ENCODE measurements around the gene CYB561. TPM values are rescaled to one million over a fixed set of nuclear protein-coding genes. Genes with fewer than 3 reads are reported as not detected.
"Not testable (repeated sequence)": the region's sequence is repeated elsewhere in the genome, so short reads cannot be mapped to it uniquely, and the experiment has no call there.

Gene CYB561
- total RNA-seq, 1 donor from 2014 or later, result 6.8 TPM

- DNase-seq (ENCODE audit: low spot score); intact Hi-C loops (cut with DNase I): not testable (repeated sequence)
These were observed 8.3 kb upstream of the CYB561 start for GRCh38 chr17:63454357-63454756.

- DNase-seq (ENCODE audit: low spot score), result no peak
- intact Hi-C loops (cut with DNase I), result no loop called here
These were observed 7.0 kb upstream of the CYB561 start for GRCh38 chr17:63452962-63453551.

DNA sequence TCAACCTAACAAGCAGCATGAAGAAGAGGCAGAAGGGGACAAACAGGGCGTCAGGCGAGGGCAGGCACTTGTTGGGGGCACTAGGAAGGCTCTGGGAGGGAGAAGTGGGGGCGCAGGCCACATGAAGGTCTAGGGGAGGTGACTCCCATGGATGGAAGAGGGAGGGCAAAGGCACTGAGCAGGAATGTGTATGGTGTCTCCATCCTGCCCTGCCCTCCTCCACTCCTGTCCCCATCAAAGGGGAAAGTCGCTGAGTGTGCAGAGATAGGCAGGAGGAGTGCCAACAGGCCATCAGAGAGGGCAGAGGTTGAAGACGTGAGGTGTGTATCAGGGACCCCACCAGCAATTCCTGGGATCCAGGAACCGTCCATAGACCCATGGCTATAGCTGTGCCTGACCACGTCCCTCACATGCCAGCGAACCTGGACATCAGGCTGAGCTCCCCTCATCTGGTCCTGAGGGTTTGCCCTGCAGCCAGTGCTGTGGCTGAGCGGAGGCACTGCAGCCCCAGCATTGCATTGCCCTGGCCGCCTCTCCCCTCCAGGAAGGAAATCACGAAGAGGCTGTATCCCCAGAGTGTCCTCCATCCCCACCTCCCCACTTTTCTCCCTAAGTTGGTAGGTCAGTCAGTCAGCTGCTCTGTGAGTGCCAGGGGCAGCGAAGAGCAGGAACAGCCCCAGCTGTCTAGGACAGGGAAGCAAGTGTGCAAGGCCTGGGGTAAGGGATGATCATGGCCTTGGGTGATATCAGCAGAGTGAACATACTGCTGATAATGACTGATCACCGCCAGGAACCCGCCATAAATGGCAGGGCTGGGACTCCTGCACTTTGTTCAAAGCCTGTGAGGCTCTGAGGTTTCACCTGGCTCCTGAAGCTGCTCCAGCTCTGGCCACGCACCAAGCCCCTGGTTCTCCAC lies 6.2 kb upstream of the CYB561 start:
- DNase-seq (ENCODE audit: low spot score), result no peak
- intact Hi-C loops (cut with DNase I), result no loop called here

GRCh38 chr17:63451150-63451549 lies 5.0 kb upstream of the CYB561 start:
- DNase-seq (ENCODE audit: low spot score), result no peak
- intact Hi-C loops (cut with DNase I), result no loop called here

DNA sequence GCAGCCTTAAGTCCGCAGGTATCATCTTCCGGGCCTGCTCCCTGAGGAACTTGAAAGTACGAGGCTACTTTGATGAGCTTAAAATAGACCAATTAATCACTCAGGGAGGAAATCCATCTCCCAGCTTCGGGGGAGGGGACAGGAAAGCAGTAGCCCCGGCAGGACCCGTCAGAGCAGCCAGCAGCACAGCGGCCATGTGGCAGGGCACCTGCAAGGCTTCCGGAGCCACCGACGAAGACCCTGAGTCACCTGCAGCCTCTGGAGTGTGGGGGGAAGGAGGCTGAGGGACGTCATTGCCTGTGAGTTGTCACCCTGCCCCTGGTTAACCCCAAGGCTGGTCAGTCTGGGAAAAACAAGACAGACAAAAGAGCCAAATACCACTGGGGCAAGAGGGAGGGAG lies 4.4 kb upstream of the CYB561 start:
- intact Hi-C loops (cut with DNase I), result no loop called here
- no peak for DNase-seq (ENCODE audit: low spot score)

DNA sequence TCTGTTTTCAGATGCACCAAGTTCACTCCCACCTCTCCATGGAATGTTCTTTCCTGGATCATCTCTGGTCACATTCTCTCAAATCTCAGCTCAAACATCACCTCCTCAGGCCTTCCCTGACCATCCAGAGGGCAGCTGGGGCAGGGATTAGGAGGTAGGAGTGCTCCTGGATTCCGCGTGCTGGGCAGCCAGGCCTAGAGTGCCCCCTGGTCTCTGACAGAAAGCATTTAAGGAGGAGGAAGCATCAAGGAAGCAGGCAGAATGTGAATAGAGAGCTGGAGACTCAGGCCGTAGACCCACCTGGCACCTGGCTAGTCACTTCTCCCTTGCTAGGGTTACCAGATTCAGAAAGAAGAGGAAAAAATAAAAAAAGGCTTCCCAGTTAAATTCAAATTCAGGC lies 2.5 kb upstream of the CYB561 start:
- intact Hi-C loops (cut with DNase I), result no loop called here

GRCh38 chr17:63447471-63448009 lies 1.4 kb upstream of the CYB561 start:
- DNase-seq (ENCODE audit: low spot score), result no peak
- intact Hi-C loops (cut with DNase I), result no loop called here

More for the DNA sequence above, 2.5 kb upstream of the CYB561 start:
- DNase-seq (ENCODE audit: low spot score), result no peak

- intact Hi-C loops (cut with DNase I), result no loop called here
- no peak for DNase-seq (ENCODE audit: low spot score)
These were observed 806 bp upstream of the CYB561 start for GRCh38 chr17:63446753-63447470.

- DNase-seq (ENCODE audit: low spot score), result no peak
- intact Hi-C loops (cut with DNase I), result no loop called here
These were observed 544 bp downstream of the CYB561 start for GRCh38 chr17:63445571-63445953.

- intact Hi-C loops (cut with DNase I), result no loop called here
- no peak for DNase-seq (ENCODE audit: low spot score)
These were observed 1.0 kb downstream of the CYB561 start for GRCh38 chr17:63445065-63445464.

GRCh38 chr17:63444457-63444856 lies 1.6 kb downstream of the CYB561 start:
- DNase-seq (ENCODE audit: low spot score), result no peak
- intact Hi-C loops (cut with DNase I), result loop anchor here (5.0 kb wide), 1 partner anchor 103 kb away; no protein-coding TSS in a partner anchor

DNA sequence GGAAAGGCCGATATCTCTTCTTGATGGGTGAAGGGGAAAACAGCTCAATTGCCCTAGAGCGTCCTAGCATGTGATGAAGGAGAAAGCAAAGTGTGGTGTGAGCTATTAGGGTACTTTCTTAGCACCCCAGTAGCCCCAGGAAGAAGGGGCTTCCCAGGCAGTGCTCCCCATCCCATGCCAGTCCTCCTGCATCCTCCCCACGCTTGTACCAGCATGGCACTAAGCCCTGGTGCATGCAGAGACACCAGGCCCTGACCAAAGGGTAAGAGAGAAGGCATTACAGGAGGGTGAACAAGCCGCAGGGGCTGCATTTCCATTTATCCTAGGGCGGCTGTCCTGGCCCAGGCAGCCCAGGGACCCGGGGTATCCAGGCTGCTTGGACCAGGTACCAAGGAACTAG lies 3.1 kb downstream of the CYB561 start:
- intact Hi-C loops (cut with DNase I), result loop anchor here (2.0 to 5.0 kb wide), 2 partner anchors 36 to 104 kb away; no protein-coding TSS in a partner anchor
- DNase-seq (ENCODE audit: low spot score), result no peak

DNA sequence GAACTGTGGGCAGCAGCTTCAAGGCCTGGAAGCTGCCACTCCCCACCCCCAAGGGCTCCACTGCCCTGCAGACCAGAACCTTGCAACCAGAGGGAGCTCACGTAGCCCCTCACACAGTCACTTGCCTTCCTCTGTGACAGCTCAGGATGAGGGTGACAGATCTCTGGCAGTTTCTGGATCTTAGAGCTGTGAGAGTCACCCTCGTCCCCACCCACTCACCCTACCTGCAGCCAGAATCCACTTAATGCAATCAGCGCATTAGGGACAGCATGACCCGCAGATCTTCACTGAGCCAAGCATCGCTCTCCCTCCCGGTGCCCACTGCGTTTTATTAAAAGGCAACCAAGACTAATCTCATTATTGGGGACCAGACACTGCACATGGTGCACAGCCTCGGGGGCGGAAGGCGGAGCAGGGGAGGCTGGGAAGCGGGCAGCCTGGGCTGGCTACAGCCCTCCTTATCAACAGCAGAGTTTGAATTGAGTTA lies 3.5 kb downstream of the CYB561 start:
- intact Hi-C loops (cut with DNase I), result loop anchor here (2.0 to 5.0 kb wide), 2 partner anchors 36 to 105 kb away; no protein-coding TSS in a partner anchor
- no peak for DNase-seq (ENCODE audit: low spot score)

GRCh38 chr17:63442074-63442473 lies 4.0 kb downstream of the CYB561 start:
- DNase-seq (ENCODE audit: low spot score), result no peak
- intact Hi-C loops (cut with DNase I), result loop anchor here (2.0 to 5.0 kb wide), 2 partner anchors 37 to 105 kb away; no protein-coding TSS in a partner anchor

DNA sequence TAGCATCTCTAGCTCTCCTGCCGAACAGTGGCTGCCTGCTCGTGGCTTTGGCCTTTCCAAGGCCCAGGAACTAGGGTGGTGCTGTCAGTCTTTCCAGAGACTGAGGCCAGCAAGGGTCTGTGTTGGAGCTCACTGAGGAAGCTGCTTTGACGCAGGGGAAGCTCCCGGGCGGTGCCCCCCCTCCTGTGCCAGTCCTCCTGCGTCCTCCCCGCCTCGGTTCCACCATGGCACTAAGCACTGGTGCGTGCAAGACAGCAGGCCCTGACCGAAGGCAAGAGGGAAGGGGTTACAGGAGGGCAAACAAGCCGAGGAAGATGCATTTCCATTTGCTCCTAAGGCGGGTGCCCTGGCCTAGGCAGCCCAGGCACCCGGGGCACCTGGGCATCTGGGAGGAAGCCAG lies 4.5 kb downstream of the CYB561 start:
- intact Hi-C loops (cut with DNase I), result loop anchor here (2.0 to 5.0 kb wide), 2 partner anchors 37 to 106 kb away; no protein-coding TSS in a partner anchor
- DNase-seq (ENCODE audit: low spot score), result no peak

DNA sequence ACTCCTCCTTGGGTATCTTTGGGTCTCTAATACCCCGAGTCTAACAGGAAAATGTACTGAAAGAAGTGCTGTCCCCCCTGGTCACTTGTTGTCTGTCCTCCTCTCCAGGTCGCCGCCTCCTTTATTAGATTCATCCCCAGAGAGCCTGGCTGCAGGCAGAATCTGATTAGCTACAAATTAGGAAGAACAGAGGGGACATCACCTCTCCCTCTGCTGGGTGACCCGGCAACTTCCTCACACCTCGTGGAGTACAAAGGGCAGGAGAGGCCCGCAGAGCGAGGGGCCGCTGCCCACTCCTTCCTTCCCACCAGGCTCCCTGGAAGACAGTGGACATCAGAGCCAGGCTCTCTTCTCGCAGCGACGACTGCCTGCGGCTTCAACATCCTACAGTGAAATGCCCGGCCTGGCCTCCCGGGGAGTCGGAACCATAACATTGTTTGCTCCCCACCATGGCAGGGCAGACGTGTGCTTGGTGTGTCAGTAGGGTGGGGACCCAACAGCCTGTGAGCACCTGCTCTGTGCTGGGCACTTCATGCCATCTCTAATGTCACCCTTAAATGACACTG lies 5.3 kb downstream of the CYB561 start:
- no peak for DNase-seq (ENCODE audit: low spot score)
- intact Hi-C loops (cut with DNase I), result loop anchor here (5.0 kb wide), 1 partner anchor 106 kb away; no protein-coding TSS in a partner anchor

DNA sequence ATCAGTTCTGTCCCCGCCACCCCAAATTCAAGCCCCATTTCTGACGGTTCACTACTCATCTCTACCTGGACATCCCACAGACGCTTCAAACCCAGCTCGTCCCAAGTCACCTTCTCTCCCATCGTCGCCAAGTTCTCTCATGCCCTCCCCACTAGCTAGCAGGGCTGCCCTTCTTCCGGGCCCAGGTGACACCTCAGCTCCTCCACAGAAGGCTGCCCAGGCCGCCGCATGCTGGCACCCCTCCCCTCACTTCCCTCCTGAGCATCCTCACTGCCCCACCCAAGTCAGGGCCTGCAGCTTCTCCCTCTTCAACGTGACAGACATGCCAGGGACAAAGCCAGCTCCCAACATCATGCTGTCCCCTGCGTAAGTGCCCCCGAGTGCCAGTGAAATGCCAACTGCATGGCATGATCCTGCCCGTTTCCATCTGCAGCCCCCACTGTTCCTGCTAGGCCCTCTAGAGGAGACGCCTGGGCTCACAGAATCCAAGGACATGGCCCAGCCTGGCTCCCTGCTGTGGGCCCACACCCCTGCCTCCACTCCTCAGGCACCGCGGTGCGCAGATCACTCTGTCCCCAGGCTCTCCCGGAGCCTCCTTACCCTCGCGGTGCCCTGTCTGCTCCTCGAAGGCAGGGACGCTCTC lies 5.9 kb downstream of the CYB561 start:
- no peak for DNase-seq (ENCODE audit: low spot score)
- intact Hi-C loops (cut with DNase I), result loop anchor here (5.0 kb wide), 1 partner anchor 107 kb away; no protein-coding TSS in a partner anchor

GRCh38 chr17:63439687-63440086 lies 6.4 kb downstream of the CYB561 start:
- intact Hi-C loops (cut with DNase I), result loop anchor here (5.0 kb wide), 1 partner anchor 108 kb away; no protein-coding TSS in a partner anchor
- no peak for DNase-seq (ENCODE audit: low spot score)
